H9 (cell line): ENCODE results near the gene STN1. TPM values are rescaled to one million over a fixed set of nuclear protein-coding genes. Genes with fewer than 3 reads are reported as not detected.
A peak's percentile ranks its signal among the peaks of the same experiment; 100 is the strongest.

Experiments used
- DNase-seq: peaks from one replicate; pipeline ENCODE4 v3.0.0-alpha.2; 2017
- H2AFZ ChIP-seq: one replicate; pipeline ENCODE4 v1.6.1; 2013; ENCODE audit warnings: mild to moderate bottlenecking, low read length, control low read depth, moderate library complexity
- H2AK5ac ChIP-seq: 2 replicates; pipeline ENCODE4 v1.6.1; 2013; ENCODE audit warnings: low read length, control low read depth, mixed read lengths; ENCODE audit not compliant: insufficient read length
- H2BK120ac ChIP-seq: one replicate; pipeline ENCODE4 v1.6.1; 2013; ENCODE audit warnings: low read depth, mild to moderate bottlenecking, low read length, control low read depth, inconsistent platforms; ENCODE audit not compliant: poor library complexity, severe bottlenecking
- H2BK12ac ChIP-seq: 2 replicates; pipeline ENCODE4 v1.6.1; 2013; ENCODE audit warnings: low read length, control low read depth, mixed read lengths, low read depth; ENCODE audit not compliant: insufficient read length
- H2BK15ac ChIP-seq: 2 replicates; pipeline ENCODE4 v1.6.1; 2013; ENCODE audit warnings: low read depth, low read length, control low read depth
- H2BK20ac ChIP-seq: one replicate; pipeline ENCODE4 v1.6.1; 2013; ENCODE audit warnings: low read depth, mild to moderate bottlenecking, low read length, control low read depth, inconsistent platforms; ENCODE audit not compliant: poor library complexity, severe bottlenecking
- H2BK5ac ChIP-seq: 2 replicates; pipeline ENCODE4 v1.6.1; 2013; ENCODE audit warnings: low read length, control low read depth, mixed read lengths; ENCODE audit not compliant: insufficient read length
- H3K14ac ChIP-seq: 2 replicates; pipeline ENCODE4 v1.6.1; 2013; ENCODE audit warnings: low read length, control low read depth; ENCODE audit not compliant: insufficient read depth
- H3K18ac ChIP-seq: 2 replicates; pipeline ENCODE4 v1.6.1; 2013; ENCODE audit warnings: low read depth, mild to moderate bottlenecking, mixed read lengths, low read length, control low read depth; ENCODE audit not compliant: insufficient read length
- H3K23ac ChIP-seq: 2 replicates; pipeline ENCODE4 v1.6.1; 2013; ENCODE audit warnings: low read length, control low read depth, mixed read lengths, low read depth; ENCODE audit not compliant: insufficient read length
- H3K23me2 ChIP-seq: 2 replicates; pipeline ENCODE4 v1.6.1; 2013; ENCODE audit warnings: low read depth, mild to moderate bottlenecking, mixed read lengths, low read length, control low read depth; ENCODE audit not compliant: insufficient read length, poor library complexity, severe bottlenecking
- H3K27ac ChIP-seq: 2 replicates; pipeline ENCODE4 v1.5.1; 2013; ENCODE audit warnings: low read length, control low read depth, mixed read lengths, low read depth; ENCODE audit not compliant: insufficient read length
- H3K27me3 ChIP-seq: 2 replicates; pipeline ENCODE4 v1.6.1; 2013; ENCODE audit warnings: low read length, control low read depth, inconsistent platforms; ENCODE audit not compliant: insufficient read depth
- H3K4ac ChIP-seq: 2 replicates; pipeline ENCODE4 v1.6.1; 2013; ENCODE audit warnings: low read depth, mild to moderate bottlenecking, control low read depth, inconsistent platforms, low read length, moderate library complexity
- H3K4me1 ChIP-seq: 2 replicates; pipeline ENCODE4 v1.6.1; 2013; ENCODE audit warnings: low read length, control low read depth, inconsistent platforms; ENCODE audit not compliant: insufficient read depth
- H3K4me2 ChIP-seq: 2 replicates; pipeline ENCODE4 v1.6.1; 2013; ENCODE audit warnings: low read length, control low read depth, mixed read lengths; ENCODE audit not compliant: insufficient read length, insufficient read depth
- H3K56ac ChIP-seq: 2 replicates; pipeline ENCODE4 v1.6.1; 2013; ENCODE audit warnings: low read depth, mild to moderate bottlenecking, mixed read lengths, low read length, control low read depth; ENCODE audit not compliant: insufficient read length
- H3K79me1 ChIP-seq: 2 replicates; pipeline ENCODE4 v1.6.1; 2013; ENCODE audit warnings: low read depth, mild to moderate bottlenecking, moderate library complexity, low read length, control low read depth, inconsistent platforms; ENCODE audit not compliant: insufficient read depth, poor library complexity, severe bottlenecking
- H3K79me2 ChIP-seq: 2 replicates; pipeline ENCODE4 v1.6.1; 2013; ENCODE audit warnings: low read length, control low read depth, inconsistent platforms; ENCODE audit not compliant: insufficient read depth
- H3K9ac ChIP-seq: 2 replicates; pipeline ENCODE4 v1.6.1; 2013; ENCODE audit warnings: low read length, control low read depth, mixed read lengths; ENCODE audit not compliant: insufficient read length; ENCODE audit errors: extremely low read depth
- H3K9me3 ChIP-seq: one replicate; pipeline ENCODE4 v1.6.1; 2013; ENCODE audit warnings: low read depth, low read length, inconsistent platforms; ENCODE audit not compliant: control insufficient read depth
- H3T11ph ChIP-seq: one replicate; pipeline ENCODE4 v1.6.1; 2013; ENCODE audit warnings: mild to moderate bottlenecking, low read length, control low read depth, inconsistent platforms
- H4K20me1 ChIP-seq: one replicate; pipeline ENCODE4 v1.6.1; 2013; ENCODE audit not compliant: control insufficient read depth, insufficient read length, insufficient read depth
- H4K5ac ChIP-seq: 2 replicates; pipeline ENCODE4 v1.6.1; 2013; ENCODE audit warnings: low read depth, mild to moderate bottlenecking, mixed read lengths, low read length, control low read depth; ENCODE audit not compliant: insufficient read length
- H4K8ac ChIP-seq: replicated peaks from 2 replicates; pipeline ENCODE4 v1.6.1; 2013; ENCODE audit warnings: low read length, control low read depth, mixed read lengths, low read depth; ENCODE audit not compliant: insufficient read length
- H4K91ac ChIP-seq: 2 replicates; pipeline ENCODE4 v1.6.1; 2013; ENCODE audit warnings: low read depth, mild to moderate bottlenecking, moderate library complexity, mixed read lengths, low read length, control low read depth; ENCODE audit not compliant: insufficient read length
- H3K27ac Mint-ChIP-seq, 3 experiments: 2 replicates in 2 of 3; 3 replicates in 1 of 3; pipeline ENCODE4 v1.8.0; 2020 to 2021; ENCODE audit warnings: mixed read lengths in 3 of 3, mild to moderate bottlenecking in 1 of 3, moderate library complexity in 1 of 3
- H3K27me3 Mint-ChIP-seq: 2 replicates; pipeline ENCODE4 v1.8.0; 2021; ENCODE audit warnings: low read depth, mild to moderate bottlenecking, moderate library complexity, mixed read lengths
- H3K36me3 Mint-ChIP-seq, 3 experiments: 2 replicates in 2 of 3; 3 replicates in 1 of 3; pipeline ENCODE4 v1.8.0; 2020 to 2021; ENCODE audit warnings: low read depth in 3 of 3, mixed read lengths in 3 of 3; ENCODE audit not compliant: insufficient read depth in 1 of 3
- H3K4me1 Mint-ChIP-seq, 2 experiments: 2 replicates each; pipeline ENCODE4 v1.8.0; 2020; ENCODE audit warnings: mixed read lengths in 2 of 2
- H3K4me3 Mint-ChIP-seq, 2 experiments: 2 replicates in 1 of 2; 3 replicates in 1 of 2; pipeline ENCODE4 v1.8.0; 2020 to 2021; ENCODE audit warnings: mild to moderate bottlenecking in 2 of 2, mixed read lengths in 2 of 2, moderate library complexity in 1 of 2
- H3K9me3 Mint-ChIP-seq, 2 experiments: 2 replicates in 1 of 2; 3 replicates in 1 of 2; pipeline ENCODE4 v1.8.0; 2020; ENCODE audit warnings: mild to moderate bottlenecking in 2 of 2, mixed read lengths in 2 of 2, moderate library complexity in 1 of 2
- CTCF ChIP-seq: fragments of 200-600 bp; sonication (generic); conservative IDR thresholded peaks from 3 replicates; pipeline ENCODE4 v1.8.0; 2021; ENCODE audit warnings: antibody characterized with exemption, mild to moderate bottlenecking
- WGBS: extraction: QIAGEN DNeasy Blood & Tissue Kit; methylation state at CpG from one replicate; pipeline ENCODE4 v1.1.7; 2013; ENCODE audit warnings: missing lambda C conversion rate, low lambda C conversion rate, mixed read lengths; ENCODE audit not compliant: insufficient read length; ENCODE audit errors: extremely low coverage; 5-methylcytosine and 5-hydroxymethylcytosine counted together
- total RNA-seq: library from RNA; stranded (reverse); gene quantifications from 2 replicates; pipeline ENCODE4 v1.2.1, GENCODE V29; 2021

STN1 gene
- total RNA-seq, 1 experiment from 2014 or later: 11.3 TPM

GRCh38 chr10:103855852-103856796, 61.9 kb downstream of the STN1 start:
- no peaks in the 10 kb centered on the region for H3K9me3 ChIP-seq
- no peak overlapping the region for H4K91ac ChIP-seq
- H3K9me3 Mint-ChIP-seq: no peaks in the 10 kb centered on the region; a peak in 3 of 5 replicates
- H3K4me3 Mint-ChIP-seq: peak overlapping the region; percentile 76 to 89
- H2BK15ac ChIP-seq: no peak overlapping the region
- H3K14ac ChIP-seq: no peak overlapping the region
- H3K9ac ChIP-seq: no peak overlapping the region
- no peak overlapping the region for H2AFZ ChIP-seq
- no peak overlapping the region for H2BK20ac ChIP-seq
- DNase-seq: no peak
- H3K36me3 Mint-ChIP-seq: no peaks in the 10 kb centered on the region; a peak in 1 of 7 replicates
- no peak overlapping the region for H3K23ac ChIP-seq
- H2BK5ac ChIP-seq: no peak overlapping the region
- H3K18ac ChIP-seq: no peak overlapping the region
- H3K27ac ChIP-seq: no peak overlapping the region
- H4K8ac ChIP-seq: no peak overlapping the region
- H3K79me2 ChIP-seq: no peaks in the 10 kb centered on the region
- H3T11ph ChIP-seq: no peak overlapping the region
- no peak overlapping the region for H3K56ac ChIP-seq
- peaks cover 2% of the 10 kb centered on the region; the same call in 1 of the 2 replicates for H3K27me3 ChIP-seq
- H3K27me3 Mint-ChIP-seq: peaks cover 58% of the 10 kb centered on the region
- H3K4ac ChIP-seq: no peak overlapping the region
- no peak overlapping the region for H2BK120ac ChIP-seq
- no peaks in the 10 kb centered on the region for H3K79me1 ChIP-seq
- H3K4me2 ChIP-seq: peak overlapping the region; percentile 66
- no peak for TF ChIP-seq CTCF
- H4K20me1 ChIP-seq: no peaks in the 10 kb centered on the region
- H2AK5ac ChIP-seq: no peak overlapping the region
- H3K4me1 Mint-ChIP-seq: peaks cover 20 to 28% of the 10 kb centered on the region in 2 experiments
- no peak overlapping the region for H2BK12ac ChIP-seq
- no peak overlapping the region for H4K5ac ChIP-seq
- H3K27ac Mint-ChIP-seq: peak overlapping the region in 1 of 3 experiments; percentile 43; a peak in 1 of 7 replicates
- peaks cover 16% of the 10 kb centered on the region for H3K23me2 ChIP-seq
- WGBS: no CpG with 5 or more reads among the region's 34 CpGs
- H3K4me1 ChIP-seq: no peaks in the 10 kb centered on the region
